Ovary (tissue), 9 donors: ENCODE measurements around the gene CD99L2. TPM values are rescaled to one million over a fixed set of nuclear protein-coding genes. Genes with fewer than 3 reads are reported as not detected.

Experiments
- DNase-seq, 5 donors: peaks; one replicate each; pipeline ENCODE4 v3.0.0-alpha.2; 2019 to 2020
- H3K27ac ChIP-seq, 2 donors: fragments of 200-600 bp; one replicate each; pipeline versions ENCODE4 v1.5.1 to v1.8.0; 2019 to 2022
- H3K27me3 ChIP-seq: fragments of 200-600 bp; one replicate; pipeline ENCODE4 v1.8.0; 2022
- H3K36me3 ChIP-seq: fragments of 200-600 bp; sonication (generic); one replicate; pipeline ENCODE4 v1.5.1; 2019
- H3K4me1 ChIP-seq: one replicate; pipeline ENCODE4 v1.8.1; 2013; ENCODE audit warnings: mild to moderate bottlenecking, moderate library complexity; ENCODE audit not compliant: insufficient read depth
- H3K4me3 ChIP-seq: fragments of 200-600 bp; sonication (generic); one replicate; pipeline ENCODE4 v1.5.1; 2017
- H3K9me3 ChIP-seq, 2 donors: fragments of 200-600 bp in 1 of 2; sonication (generic) in 1 of 2; one replicate each; pipeline versions ENCODE4 v1.5.1 to v1.8.1; 2013 to 2019; ENCODE audit warnings: mild to moderate bottlenecking in 1 of 2, moderate library complexity in 1 of 2
- CTCF ChIP-seq, 3 donors: fragments of 450-650 bp in 2 of 3; fragments of 200-600 bp in 1 of 3; IDR thresholded peaks; one replicate each; pipeline versions ENCODE4 v1.5.1 to v1.8.0; 2016 to 2022; ENCODE audit warnings: antibody characterized with exemption in 3 of 3, mild to moderate bottlenecking in 1 of 3
- EP300 ChIP-seq: sonication (generic); formaldehyde crosslinking; IDR thresholded peaks from one replicate; pipeline ENCODE4 v1.6.1; 2017; ENCODE audit warnings: antibody characterized with exemption
- POLR2A ChIP-seq: fragments of 450-650 bp; IDR thresholded peaks from one replicate; pipeline ENCODE4 v1.6.1; 2017; ENCODE audit warnings: antibody characterized with exemption, mild to moderate bottlenecking, moderate library complexity
- WGBS, 3 donors: extraction: QIAGEN DNeasy Blood & Tissue Kit in 1 of 3; methylation state at CpG; one replicate each; pipeline versions ENCODE4 v1.1.5 to v1.1.7; 2013 to 2017; 5-methylcytosine and 5-hydroxymethylcytosine counted together
- intact Hi-C, 4 donors: fragments of 100-400 bp; cut with DNase I; formaldehyde crosslinking; loops; one replicate each; pipeline versions ENCODE4 v1.11.0 to v1.15.1; 2022 to 2023
- polyA plus RNA-seq, 2 donors: library from polyadenylated mRNA; stranded (reverse); fragments of 200-250 nt in 1 of 2; fragments of 350-450 nt in 1 of 2; fragmentation: Illumina TruSeq in 1 of 2; extraction: RNeasy Lipid Tissue Mini Kit (QIAGEN cat#74804) in 1 of 2; gene quantifications; one replicate each; pipeline ENCODE4 v1.2.3, GENCODE V29; 2013 to 2014
- total RNA-seq, 7 donors: library from RNA; depleted of rRNA in 2 of 7; stranded (reverse); fragments of >200 nt in 2 of 7; fragmentation: NEBNext Ultra II Directional in 3 of 7; extraction: Animal tissue kit (Norgen Biotek cat#: 25700) in 3 of 7; gene quantifications; one replicate each; pipeline versions ENCODE4 v1.1.0 to v1.2.4, GENCODE V29; 2016 to 2023
- donor health status: DM: no; HTN: no; CAD: no; lungs with moderate emphysema.
- donor health status: DM: no; HTN: no; CAD: no.
- donor health status: Bipolar disorder and iron deficiency.
- donor health status: DM: yes; HTN: yes; CAD: no.
- donor health status: DM: no; HTN: no; CAD: no.
- donor health status: DM: yes; HTN: yes; CAD: no.

CD99L2 gene
- total and polyA plus RNA-seq, 9 donors: 38.7 to 64.6 (median 53.0) TPM

- TF ChIP-seq CTCF (IDR thresholded peaks at IDR 0.05) (no peak), POLR2A (no peak), EP300 (no peak)
- Histone ChIP-seq H3K36me3 (no peaks in the 10 kb centered on the region), H3K9me3 (no peaks in the 10 kb centered on the region), H3K4me3 (no peak overlapping the region), H3K27me3 (no peaks in the 10 kb centered on the region), H3K4me1 (no peaks in the 10 kb centered on the region), H3K27ac (no peak overlapping the region)
- WGBS, 3 donors: 75 to 86% (median 85%) methylated on average over 3 of the region's 3 CpGs
- intact Hi-C loops: no loop called here
- no peak for DNase-seq
Measured at GRCh38 chrX:150856101-150856500, 42.4 kb downstream of the CD99L2 start.

GRCh38 chrX:150854856-150855255 is 43.6 kb downstream of the CD99L2 start:
- DNase-seq: no peak
- no peaks in the 10 kb centered on the region for H3K36me3 ChIP-seq
- H3K27ac ChIP-seq: no peak overlapping the region
- no peaks in the 10 kb centered on the region for H3K9me3 ChIP-seq
- no peak overlapping the region for H3K4me3 ChIP-seq
- intact Hi-C loops: loop anchor here in 1 of 4 donors (5.0 kb wide), 1 partner anchor 1457 kb away; no protein-coding TSS in a partner anchor
- WGBS, 3 donors: 69 to 82% (median 70%) methylated on average over 2 of the region's 2 CpGs
- H3K4me1 ChIP-seq: no peaks in the 10 kb centered on the region
- H3K27me3 ChIP-seq: no peaks in the 10 kb centered on the region
- TF ChIP-seq EP300 (no peak), CTCF (IDR thresholded peaks at IDR 0.05) (no peak), POLR2A (no peak)

- TF ChIP-seq POLR2A: no peak
- no peak for TF ChIP-seq EP300
- TF ChIP-seq CTCF (IDR thresholded peaks at IDR 0.05): no peak
- H3K27me3 ChIP-seq: no peaks in the 10 kb centered on the region
- WGBS, 3 donors: 68 to 78% (median 70%) methylated on average over 3 of the region's 3 CpGs
- H3K9me3 ChIP-seq: no peaks in the 10 kb centered on the region
- H3K27ac ChIP-seq: no peak overlapping the region
- H3K36me3 ChIP-seq: no peaks in the 10 kb centered on the region
- intact Hi-C loops: loop anchor here in 1 of 4 donors (5.0 kb wide), 1 partner anchor 1462 kb away; no protein-coding TSS in a partner anchor
- H3K4me3 ChIP-seq: no peak overlapping the region
- no peaks in the 10 kb centered on the region for H3K4me1 ChIP-seq
- DNase-seq: no peak
Measured at GRCh38 chrX:150849996-150850720, 48.3 kb downstream of the CD99L2 start.

- no peak for TF ChIP-seq POLR2A
- no peak for TF ChIP-seq CTCF (IDR thresholded peaks at IDR 0.05)
- no peak for TF ChIP-seq EP300
- intact Hi-C loops: no loop called here
- H3K4me1 ChIP-seq: no peaks in the 10 kb centered on the region
- H3K9me3 ChIP-seq: no peaks in the 10 kb centered on the region
- H3K36me3 ChIP-seq: no peaks in the 10 kb centered on the region
- 95 to 96% (median 96%) methylated on average over 2 of the region's 2 CpGs for WGBS, 3 donors
- no peak overlapping the region for H3K4me3 ChIP-seq
- no peak overlapping the region for H3K27ac ChIP-seq
- H3K27me3 ChIP-seq: no peaks in the 10 kb centered on the region
- no peak for DNase-seq
Measured at GRCh38 chrX:150849486-150849885, 49.0 kb downstream of the CD99L2 start.
